ENCODE data around the gene CCL11. TPM values are rescaled to one million over a fixed set of nuclear protein-coding genes. Genes with fewer than 3 reads are reported as not detected.

CCL11 gene
- total RNA-seq, 2 experiments from 2014 or later, result not detected

GRCh38 chr17:34257299-34257985 lies 28.1 kb upstream of the CCL11 start:
- H3K27me3 Mint-ChIP-seq, result peaks cover 16% of the 10 kb centered on the region
- no peak for ATAC-seq
- ChIA-PET POLR2A (no interaction called here), CTCF (interaction anchor here (2.1 kb wide), 1 partner anchor 104 kb away, joined by 10 read pairs; no protein-coding TSS in a partner anchor)
- no peak overlapping the region for H3K4me3 Mint-ChIP-seq
- no peak for DNase-seq
- H3K36me3 Mint-ChIP-seq (ENCODE audit: low read depth), result no peaks in the 10 kb centered on the region
- H3K27ac Mint-ChIP-seq, result no peak overlapping the region
- H3K4me1 Mint-ChIP-seq (ENCODE audit: low read depth), result peaks cover 3% of the 10 kb centered on the region
- intact Hi-C loops (cut with micrococcal nuclease), result no loop called here
- no peak for TF ChIP-seq CTCF (IDR thresholded peaks at IDR 0.05)
- no peaks in the 10 kb centered on the region for H3K9me3 Mint-ChIP-seq

GRCh38 chr17:34257986-34258326 lies 27.6 kb upstream of the CCL11 start:
- peaks cover 16% of the 10 kb centered on the region for H3K27me3 Mint-ChIP-seq
- H3K4me1 Mint-ChIP-seq (ENCODE audit: low read depth), result peaks cover 3% of the 10 kb centered on the region
- intact Hi-C loops (cut with micrococcal nuclease), result no loop called here
- H3K36me3 Mint-ChIP-seq (ENCODE audit: low read depth), result no peaks in the 10 kb centered on the region
- no peaks in the 10 kb centered on the region for H3K9me3 Mint-ChIP-seq
- POLR2A ChIA-PET, result no interaction called here
- CTCF ChIA-PET, result no interaction called here
- TF ChIP-seq CTCF (IDR thresholded peaks at IDR 0.05), result no peak
- no peak overlapping the region for H3K27ac Mint-ChIP-seq
- ATAC-seq, result no peak
- no peak for DNase-seq
- no peak overlapping the region for H3K4me3 Mint-ChIP-seq

- Mint-ChIP-seq H3K9me3 (no peaks in the 10 kb centered on the region), H3K4me1 (ENCODE audit: low read depth) (peaks cover 3% of the 10 kb centered on the region), H3K27ac (no peak overlapping the region), H3K4me3 (no peak overlapping the region), H3K36me3 (ENCODE audit: low read depth) (no peaks in the 10 kb centered on the region), H3K27me3 (peaks cover 16% of the 10 kb centered on the region)
- intact Hi-C loops (cut with micrococcal nuclease), result no loop called here
- CTCF ChIA-PET, result no interaction called here
- POLR2A ChIA-PET, result no interaction called here
- TF ChIP-seq CTCF (IDR thresholded peaks at IDR 0.05), result no peak
- ATAC-seq (no peak), DNase-seq (no peak)
These were observed 26.4 kb upstream of the CCL11 start for GRCh38 chr17:34259146-34259545.

DNA sequence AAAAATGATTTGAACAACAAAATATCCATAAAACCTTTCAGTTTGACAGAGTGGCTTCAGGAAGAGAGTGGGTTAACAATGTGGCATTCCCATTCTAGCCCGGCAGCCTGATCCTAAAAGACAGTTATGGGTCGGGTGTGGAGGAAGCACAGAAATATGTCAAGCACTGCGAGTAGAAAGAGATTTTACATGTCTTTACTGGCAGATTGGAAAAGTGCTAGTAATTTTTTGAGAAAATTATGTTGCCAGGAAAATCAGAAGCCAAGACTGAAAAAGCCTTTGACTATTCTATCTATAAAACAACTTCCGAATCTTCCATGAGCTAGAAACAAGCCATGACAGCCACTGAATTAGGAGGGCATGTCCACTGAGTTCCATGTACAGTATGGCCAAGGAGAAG lies 24.7 kb upstream of the CCL11 start:
- H3K27me3 Mint-ChIP-seq, result peaks cover 16% of the 10 kb centered on the region
- ChIA-PET POLR2A (no interaction called here), CTCF (no interaction called here)
- intact Hi-C loops (cut with micrococcal nuclease), result no loop called here
- H3K4me1 Mint-ChIP-seq (ENCODE audit: low read depth), result no peaks in the 10 kb centered on the region
- no peak for TF ChIP-seq CTCF (IDR thresholded peaks at IDR 0.05)
- H3K9me3 Mint-ChIP-seq, result no peaks in the 10 kb centered on the region
- H3K4me3 Mint-ChIP-seq, result no peak overlapping the region
- H3K36me3 Mint-ChIP-seq (ENCODE audit: low read depth), result no peaks in the 10 kb centered on the region
- DNase-seq (no peak), ATAC-seq (no peak)
- H3K27ac Mint-ChIP-seq, result no peak overlapping the region

GRCh38 chr17:34261568-34262337 lies 23.8 kb upstream of the CCL11 start:
- ChIA-PET POLR2A (no interaction called here), CTCF (no interaction called here)
- Mint-ChIP-seq H3K27me3 (peaks cover 17% of the 10 kb centered on the region), H3K4me1 (ENCODE audit: low read depth) (no peaks in the 10 kb centered on the region), H3K9me3 (no peaks in the 10 kb centered on the region), H3K4me3 (no peak overlapping the region), H3K36me3 (ENCODE audit: low read depth) (no peaks in the 10 kb centered on the region), H3K27ac (no peak overlapping the region)
- no peak for ATAC-seq
- intact Hi-C loops (cut with micrococcal nuclease), result no loop called here
- DNase-seq, result peak; percentile 24
- no peak for TF ChIP-seq CTCF (IDR thresholded peaks at IDR 0.05)
